GM12873 (cell line): ENCODE results near the gene ASIC4.

Experiments used
- TF ChIP-seq, protein P1 (sequence below): IDR thresholded peaks from 2 replicates; pipeline ENCODE4 v1.5.1; 2012; ENCODE audit warnings: low read depth, mild to moderate bottlenecking, moderate library complexity, low read length, control low read depth; ENCODE audit not compliant: insufficient read depth; ENCODE audit errors: missing control alignments

Gene ASIC4

DNA sequence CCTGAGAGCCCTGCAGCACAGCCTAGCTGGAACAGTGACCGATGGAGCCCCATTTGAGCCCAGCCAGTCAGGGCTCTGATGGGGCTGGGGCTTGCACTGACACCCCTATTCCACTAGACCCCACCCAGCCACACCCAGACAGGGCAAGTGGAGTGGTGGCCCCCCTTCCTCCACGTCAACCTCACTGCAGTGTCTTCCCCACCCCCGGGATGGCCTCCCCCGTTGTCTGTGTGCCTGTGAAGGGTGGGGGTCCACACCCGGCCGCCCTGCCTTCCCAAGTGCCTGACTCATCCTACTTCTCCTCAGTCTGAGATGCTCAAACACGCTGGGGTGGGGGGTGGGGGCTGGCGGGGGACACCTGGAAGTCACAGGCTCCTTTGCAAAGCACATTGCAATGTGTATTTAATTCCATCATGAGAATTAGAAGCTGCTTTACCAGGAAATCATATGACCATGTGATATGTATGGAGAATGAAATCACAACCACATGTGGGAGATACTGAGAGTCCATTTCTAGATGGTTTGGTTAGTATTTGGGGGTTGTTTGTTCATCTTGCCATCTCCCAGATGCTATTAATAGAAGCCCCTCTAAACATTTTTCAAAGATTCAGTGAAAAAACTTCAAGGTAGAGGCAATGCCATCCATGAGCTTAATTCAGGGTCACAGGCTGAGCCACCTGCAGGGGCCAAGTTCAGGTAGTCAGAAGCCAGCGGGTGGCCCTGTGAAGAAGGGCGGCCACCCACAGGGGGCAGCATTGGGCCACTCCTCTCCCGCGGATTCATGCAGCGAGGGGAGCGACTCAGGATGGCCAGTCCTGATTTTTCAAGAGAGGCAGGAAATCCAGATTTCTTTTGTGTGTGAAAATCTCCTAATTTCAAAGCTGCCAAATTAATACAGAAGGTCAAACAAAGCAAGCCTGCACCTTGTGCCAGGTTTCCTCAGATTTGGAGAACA lies 38.3 kb upstream of the ASIC4 start:
- TF ChIP-seq, protein P1, sequence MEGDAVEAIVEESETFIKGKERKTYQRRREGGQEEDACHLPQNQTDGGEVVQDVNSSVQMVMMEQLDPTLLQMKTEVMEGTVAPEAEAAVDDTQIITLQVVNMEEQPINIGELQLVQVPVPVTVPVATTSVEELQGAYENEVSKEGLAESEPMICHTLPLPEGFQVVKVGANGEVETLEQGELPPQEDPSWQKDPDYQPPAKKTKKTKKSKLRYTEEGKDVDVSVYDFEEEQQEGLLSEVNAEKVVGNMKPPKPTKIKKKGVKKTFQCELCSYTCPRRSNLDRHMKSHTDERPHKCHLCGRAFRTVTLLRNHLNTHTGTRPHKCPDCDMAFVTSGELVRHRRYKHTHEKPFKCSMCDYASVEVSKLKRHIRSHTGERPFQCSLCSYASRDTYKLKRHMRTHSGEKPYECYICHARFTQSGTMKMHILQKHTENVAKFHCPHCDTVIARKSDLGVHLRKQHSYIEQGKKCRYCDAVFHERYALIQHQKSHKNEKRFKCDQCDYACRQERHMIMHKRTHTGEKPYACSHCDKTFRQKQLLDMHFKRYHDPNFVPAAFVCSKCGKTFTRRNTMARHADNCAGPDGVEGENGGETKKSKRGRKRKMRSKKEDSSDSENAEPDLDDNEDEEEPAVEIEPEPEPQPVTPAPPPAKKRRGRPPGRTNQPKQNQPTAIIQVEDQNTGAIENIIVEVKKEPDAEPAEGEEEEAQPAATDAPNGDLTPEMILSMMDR = peak; percentile 88

DNA sequence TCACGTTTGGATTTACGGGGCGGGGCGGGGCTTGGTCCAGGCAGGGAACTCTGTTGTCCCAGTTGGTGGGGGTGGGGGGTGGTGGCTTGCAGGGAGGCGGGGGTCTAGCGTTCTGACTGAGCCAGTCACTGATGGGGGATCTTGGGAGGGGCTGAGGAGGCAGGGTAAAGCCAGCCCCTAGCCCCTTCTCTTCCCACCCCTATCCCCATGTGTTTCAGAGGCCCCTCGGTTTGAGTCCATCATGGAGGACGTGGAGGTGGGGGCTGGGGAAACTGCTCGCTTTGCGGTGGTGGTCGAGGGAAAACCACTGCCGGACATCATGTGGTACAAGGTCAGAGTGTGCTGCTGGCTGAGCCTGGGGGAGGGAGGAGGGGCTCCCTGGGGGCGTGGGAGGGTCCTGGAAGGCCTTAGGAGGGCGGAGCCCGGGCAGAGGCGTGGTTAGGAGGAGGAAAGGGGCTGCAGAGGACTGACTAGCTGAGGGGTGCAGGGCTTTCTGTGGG lies 37.6 kb upstream of the ASIC4 start:
- TF ChIP-seq, protein P1 = no peak

GRCh38 chr2:219477179-219477578 lies 37.1 kb upstream of the ASIC4 start:
- TF ChIP-seq, protein P1 = no peak

DNA sequence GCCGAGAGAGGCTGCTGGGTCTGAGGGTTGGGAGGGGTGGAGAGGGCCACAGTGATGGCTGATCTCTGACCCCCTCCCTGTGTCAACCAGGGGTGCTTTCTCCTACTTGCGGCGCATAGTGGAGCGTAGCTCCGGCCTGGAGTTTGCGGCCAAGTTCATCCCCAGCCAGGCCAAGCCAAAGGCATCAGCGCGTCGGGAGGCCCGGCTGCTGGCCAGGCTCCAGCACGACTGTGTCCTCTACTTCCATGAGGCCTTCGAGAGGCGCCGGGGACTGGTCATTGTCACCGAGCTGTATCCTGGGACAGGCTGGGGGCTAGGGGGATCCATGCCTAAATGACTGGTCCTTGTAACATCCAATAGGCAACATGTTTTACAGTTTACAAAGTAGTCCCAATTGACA lies 36.5 kb upstream of the ASIC4 start:
- TF ChIP-seq, protein P1 = no peak

DNA sequence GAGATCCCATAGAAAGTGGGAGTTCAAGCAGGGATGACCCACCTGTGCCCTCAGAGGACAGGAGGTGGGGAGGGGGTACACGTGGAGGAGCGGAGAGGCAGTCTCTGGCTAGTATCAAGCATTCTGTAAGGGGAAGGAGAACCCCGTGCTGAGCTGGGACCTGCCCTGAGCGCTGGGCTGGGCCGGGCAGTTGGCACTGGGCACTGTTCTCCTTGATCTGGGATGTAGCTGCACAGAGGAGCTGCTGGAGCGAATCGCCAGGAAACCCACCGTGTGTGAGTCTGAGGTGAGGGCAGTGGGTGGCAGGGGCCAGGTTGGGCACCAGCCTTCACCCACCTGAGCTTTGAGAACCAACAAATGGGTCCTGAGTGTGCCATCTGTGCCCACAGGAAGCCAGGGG lies 35.4 kb upstream of the ASIC4 start:
- TF ChIP-seq, protein P1 = no peak

DNA sequence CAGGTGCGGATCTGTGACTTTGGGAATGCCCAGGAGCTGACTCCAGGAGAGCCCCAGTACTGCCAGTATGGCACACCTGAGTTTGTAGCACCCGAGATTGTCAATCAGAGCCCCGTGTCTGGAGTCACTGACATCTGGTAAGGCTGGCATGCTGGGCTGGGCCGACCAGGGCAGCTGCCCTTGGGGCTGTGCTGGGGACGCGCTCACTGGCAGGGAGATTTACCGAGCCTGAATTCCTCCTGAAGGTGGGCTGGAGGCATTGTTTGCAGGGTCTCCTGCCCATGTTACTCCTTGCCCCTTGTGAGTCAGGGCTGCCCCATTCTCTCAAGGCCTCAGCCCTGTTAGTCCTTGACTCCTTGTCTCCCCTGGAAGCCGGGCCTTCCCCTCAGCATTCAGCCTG lies 34.3 kb upstream of the ASIC4 start:
- TF ChIP-seq, protein P1 = no peak

- TF ChIP-seq, protein P1 = no peak
These were observed 31.4 kb upstream of the ASIC4 start for GRCh38 chr2:219482674-219483405.
